ENCODE data around the gene RBPJL.

RBPJL gene

DNA sequence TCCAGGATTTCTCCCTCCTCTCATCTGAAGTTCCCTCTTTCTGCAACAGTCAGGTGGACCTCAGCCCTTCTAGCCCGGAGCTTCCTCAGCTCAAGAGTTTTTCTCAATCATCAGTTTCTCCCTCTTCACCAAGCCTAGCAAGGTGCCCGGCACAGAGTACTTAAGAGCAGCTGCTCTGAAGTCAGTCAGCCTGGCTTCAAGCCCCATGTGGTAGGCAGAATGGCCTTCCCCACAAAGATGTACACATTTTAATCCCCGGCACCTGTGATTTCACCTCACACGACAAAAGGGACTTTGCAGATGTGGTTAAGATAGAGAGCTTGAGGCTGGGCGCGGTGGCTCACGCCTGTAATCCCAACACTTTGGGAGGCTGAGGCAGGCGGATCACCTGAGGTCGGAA lies 15.1 kb upstream of the RBPJL start:
- TF ChIP-seq, protein P1, sequence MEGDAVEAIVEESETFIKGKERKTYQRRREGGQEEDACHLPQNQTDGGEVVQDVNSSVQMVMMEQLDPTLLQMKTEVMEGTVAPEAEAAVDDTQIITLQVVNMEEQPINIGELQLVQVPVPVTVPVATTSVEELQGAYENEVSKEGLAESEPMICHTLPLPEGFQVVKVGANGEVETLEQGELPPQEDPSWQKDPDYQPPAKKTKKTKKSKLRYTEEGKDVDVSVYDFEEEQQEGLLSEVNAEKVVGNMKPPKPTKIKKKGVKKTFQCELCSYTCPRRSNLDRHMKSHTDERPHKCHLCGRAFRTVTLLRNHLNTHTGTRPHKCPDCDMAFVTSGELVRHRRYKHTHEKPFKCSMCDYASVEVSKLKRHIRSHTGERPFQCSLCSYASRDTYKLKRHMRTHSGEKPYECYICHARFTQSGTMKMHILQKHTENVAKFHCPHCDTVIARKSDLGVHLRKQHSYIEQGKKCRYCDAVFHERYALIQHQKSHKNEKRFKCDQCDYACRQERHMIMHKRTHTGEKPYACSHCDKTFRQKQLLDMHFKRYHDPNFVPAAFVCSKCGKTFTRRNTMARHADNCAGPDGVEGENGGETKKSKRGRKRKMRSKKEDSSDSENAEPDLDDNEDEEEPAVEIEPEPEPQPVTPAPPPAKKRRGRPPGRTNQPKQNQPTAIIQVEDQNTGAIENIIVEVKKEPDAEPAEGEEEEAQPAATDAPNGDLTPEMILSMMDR (IDR thresholded peaks at IDR 0.05; ENCODE audit: control insufficient read depth, extremely low read depth, insufficient read depth): no peak

GRCh38 chr20:45292343-45292742 lies 14.3 kb upstream of the RBPJL start:
- H3K4me3 ChIP-seq (ENCODE audit: low read depth, low read length): no peak overlapping the region
- TF ChIP-seq, protein P1 (IDR thresholded peaks at IDR 0.05; ENCODE audit: control insufficient read depth, extremely low read depth, insufficient read depth): no peak
- no peak for DNase-seq (ENCODE audit: low read depth)

More for the DNA sequence above, 15.1 kb upstream of the RBPJL start:
- no peak overlapping the region for H3K4me3 ChIP-seq (ENCODE audit: low read depth, low read length)
- DNase-seq (ENCODE audit: low read depth): no peak

GRCh38 chr20:45293041-45294002 lies 13.3 kb upstream of the RBPJL start:
- TF ChIP-seq, protein P1 (IDR thresholded peaks at IDR 0.05; ENCODE audit: control insufficient read depth, extremely low read depth, insufficient read depth): peak; percentile 79
- H3K4me3 ChIP-seq (ENCODE audit: low read depth, low read length): peak overlapping the region; percentile 54
- no peak for DNase-seq (ENCODE audit: low read depth)

DNA sequence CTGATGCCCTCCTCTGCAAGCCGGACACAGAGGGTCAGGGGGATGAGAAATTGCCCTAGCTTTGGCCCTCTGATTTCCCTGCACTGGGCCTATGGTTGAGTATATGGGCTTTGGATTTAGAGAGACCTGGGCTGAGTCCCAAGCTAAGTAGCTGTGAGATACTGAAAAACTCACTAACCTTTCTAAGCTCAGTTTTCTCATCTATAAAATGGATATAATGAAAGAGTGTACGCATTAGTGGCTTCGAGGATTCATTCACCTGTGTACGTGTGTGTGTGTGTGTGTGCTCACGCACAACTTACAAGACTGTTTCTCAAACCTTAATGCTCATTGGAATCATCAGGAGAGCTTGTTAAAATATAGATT lies 12.7 kb upstream of the RBPJL start:
- TF ChIP-seq, protein P1 (IDR thresholded peaks at IDR 0.05; ENCODE audit: control insufficient read depth, extremely low read depth, insufficient read depth): no peak
- DNase-seq (ENCODE audit: low read depth): no peak
- H3K4me3 ChIP-seq (ENCODE audit: low read depth, low read length): peak overlapping the region; percentile 54

DNA sequence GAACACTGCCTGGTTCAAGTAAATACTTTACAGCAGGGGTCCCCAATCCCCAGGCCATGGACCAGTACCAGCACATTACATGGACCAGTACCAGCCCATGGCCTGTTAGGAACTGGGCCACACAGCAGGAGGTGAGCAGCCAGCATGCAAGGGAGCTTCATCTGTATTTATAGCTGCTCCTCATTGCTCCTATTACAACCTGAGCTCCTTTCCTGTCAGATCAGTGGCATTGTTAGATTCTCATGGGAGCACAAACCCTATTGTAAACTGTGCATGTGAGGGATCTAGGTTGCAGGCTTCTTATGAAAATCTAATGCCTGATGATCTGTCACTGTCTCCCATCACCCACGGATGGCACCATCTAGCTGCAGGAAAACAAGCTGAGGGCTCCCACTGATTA lies 12.0 kb upstream of the RBPJL start:
- TF ChIP-seq, protein P1 (IDR thresholded peaks at IDR 0.05; ENCODE audit: control insufficient read depth, extremely low read depth, insufficient read depth): no peak
- H3K4me3 ChIP-seq (ENCODE audit: low read depth, low read length): no peak overlapping the region
- no peak for DNase-seq (ENCODE audit: low read depth)

DNA sequence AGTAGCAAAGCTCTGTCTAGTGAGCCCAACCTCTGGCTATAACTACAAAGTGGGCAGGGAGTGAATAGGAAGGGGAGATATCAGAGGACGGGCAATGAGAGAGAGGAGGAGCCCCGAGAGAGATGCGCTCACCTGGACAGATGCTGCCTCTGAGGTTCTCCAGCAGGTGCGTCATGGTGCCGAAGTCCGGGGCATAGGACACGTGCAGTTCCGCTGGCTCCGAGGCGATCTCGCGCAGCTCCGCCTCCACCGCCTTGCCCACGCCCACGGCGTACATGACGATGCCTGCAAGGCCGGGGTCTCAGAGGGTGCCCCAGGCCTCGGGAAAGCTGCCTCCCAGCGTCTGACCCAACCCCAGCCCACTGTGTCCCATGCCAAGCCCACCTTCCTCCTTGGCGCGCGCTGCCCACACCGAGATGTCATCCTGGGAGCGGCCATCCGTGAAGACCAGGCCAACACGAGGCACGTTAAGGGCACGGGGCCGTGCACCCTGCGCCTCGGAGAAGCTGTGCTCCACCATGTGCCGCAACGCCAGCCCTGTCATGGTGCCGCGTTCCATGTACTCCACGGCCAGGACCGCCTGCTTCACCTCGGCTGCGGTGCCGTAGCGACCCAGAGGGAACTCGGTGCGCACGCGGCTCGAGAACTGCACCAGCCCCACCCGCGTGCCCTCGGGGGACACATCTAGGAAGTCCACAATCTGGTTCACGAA lies 8.7 kb upstream of the RBPJL start:
- no peak for DNase-seq (ENCODE audit: low read depth)
- TF ChIP-seq, protein P1 (IDR thresholded peaks at IDR 0.05; ENCODE audit: control insufficient read depth, extremely low read depth, insufficient read depth): no peak

More for the DNA sequence above, 8.7 kb upstream of the RBPJL start:
- H3K4me3 ChIP-seq (ENCODE audit: low read depth, low read length): no peak overlapping the region

Data from LNCaP clone FGC (cell line).